Endometrial microvascular endothelial cells (primary cell): Measurements from ENCODE around the gene NLRP8. TPM values are rescaled to one million over a fixed set of nuclear protein-coding genes. Genes with fewer than 3 reads are reported as not detected.
"Not testable (repeated sequence)": the region's sequence is repeated elsewhere in the genome, so short reads cannot be mapped to it uniquely, and the experiment has no call there.

ENCODE experiments used
- in situ Hi-C: cut with HindIII; loops from 2 replicates; pipeline ENCODE4 v1.10.0; 2017; ENCODE audit warnings: low sequenced_read_pairs, low pct_unique_long_range_greater_than_20kb; ENCODE audit errors: inconsistent ontology term
- total RNA-seq: library from RNA; depleted of rRNA; stranded (reverse); fragments of >200 nt; gene quantifications from one replicate; pipeline ENCODE4 v1.2.3, GENCODE V29; 2015; ENCODE audit errors: inconsistent ontology term

Gene NLRP8
- total RNA-seq, 1 donor from 2014 or later, result not detected

DNA sequence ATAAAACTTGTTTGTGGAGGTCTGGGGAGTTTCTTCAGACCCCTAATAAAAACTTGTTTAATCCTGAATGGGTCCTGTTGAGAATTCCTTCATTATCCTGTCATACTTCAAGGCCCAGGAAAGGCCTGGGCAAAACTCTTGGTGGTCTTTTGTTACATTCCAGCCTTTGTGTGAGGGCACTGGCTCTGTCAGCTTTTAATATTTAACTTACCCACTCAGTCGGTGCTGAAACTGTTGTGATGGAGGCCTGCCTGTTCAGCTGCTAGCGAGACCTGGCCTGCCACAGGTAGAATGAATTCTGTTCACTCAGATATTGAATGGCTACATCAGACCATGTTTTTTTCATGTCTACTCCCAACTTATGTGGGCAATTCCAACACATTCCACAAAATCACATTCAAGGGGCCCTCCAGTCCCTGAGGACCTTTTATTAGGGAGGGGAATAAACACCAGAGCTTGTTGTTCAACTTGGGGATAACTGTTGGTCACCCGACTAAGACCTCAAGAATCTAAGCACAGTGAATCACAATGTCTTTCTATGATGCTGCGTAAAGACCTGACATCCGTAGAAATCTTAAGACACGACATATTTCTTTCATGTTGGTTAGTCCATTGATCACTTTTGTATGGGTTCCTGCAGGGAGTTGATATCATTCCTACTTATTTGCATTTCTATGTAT lies 12.5 kb downstream of the NLRP8 start:
- in situ Hi-C loops, result no loop called here

- in situ Hi-C loops, result no loop called here
Observed at GRCh38 chr19:55962186-55962585, 14.6 kb downstream of the NLRP8 start.

DNA sequence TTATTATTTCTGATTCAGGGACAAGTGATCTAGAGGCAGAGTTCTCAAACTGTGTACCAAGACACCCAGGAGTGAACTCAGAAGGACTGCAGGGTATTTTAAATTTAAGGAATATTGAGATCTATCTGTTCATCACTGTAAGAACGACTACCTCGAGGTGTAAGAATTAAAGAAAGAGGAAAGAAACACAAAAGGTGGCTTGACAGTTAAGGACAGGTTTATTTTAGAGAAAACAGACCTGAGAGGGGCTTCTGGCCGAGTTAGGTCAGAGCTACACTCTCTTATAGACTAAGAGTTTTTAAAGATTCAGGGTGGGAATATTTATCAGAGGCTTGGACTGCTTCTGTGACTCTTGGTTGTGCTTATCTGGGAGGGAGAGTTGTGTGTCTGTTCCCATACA lies 26.4 kb downstream of the NLRP8 start:
- in situ Hi-C loops, result no loop called here

DNA sequence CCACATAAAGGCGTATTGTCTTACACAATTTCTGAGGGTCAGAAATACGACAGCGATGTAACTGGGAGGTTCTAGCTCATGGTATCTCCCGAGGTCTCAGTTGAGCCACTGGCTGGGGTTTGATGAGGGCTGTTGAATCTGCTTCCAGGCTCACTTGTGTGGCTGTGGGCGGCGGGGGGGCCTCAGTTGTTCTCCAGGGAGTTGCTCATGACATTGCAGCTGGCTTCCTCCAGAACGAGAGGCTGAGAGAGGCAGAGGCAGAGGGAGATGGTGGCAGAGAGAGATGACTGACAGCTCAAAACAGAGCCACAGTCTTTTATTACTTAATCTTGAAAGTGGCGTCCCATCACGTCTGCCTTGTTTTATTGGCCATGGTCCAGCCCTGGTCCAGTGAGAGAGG lies 32.8 kb downstream of the NLRP8 start:
- in situ Hi-C loops, result no loop called here

DNA sequence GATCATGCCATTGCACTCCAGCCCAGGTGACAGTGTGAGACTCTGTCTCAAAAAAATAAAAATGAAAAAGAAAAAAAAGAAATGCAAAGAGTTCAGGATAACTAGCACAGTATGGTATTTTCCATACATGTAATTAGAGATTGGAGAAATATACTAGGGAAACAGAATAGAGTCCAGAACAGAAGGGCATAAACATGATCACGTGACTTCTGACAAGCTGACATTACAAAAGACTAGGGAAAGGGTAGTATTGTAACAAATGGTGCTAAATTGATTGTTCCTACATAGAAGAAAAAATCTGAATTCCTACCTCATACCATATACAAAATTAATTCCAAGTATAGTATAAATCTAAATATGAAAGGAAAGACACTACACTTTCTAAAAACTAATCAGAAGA lies 37.6 kb downstream of the NLRP8 start:
- in situ Hi-C loops, result no loop called here

DNA sequence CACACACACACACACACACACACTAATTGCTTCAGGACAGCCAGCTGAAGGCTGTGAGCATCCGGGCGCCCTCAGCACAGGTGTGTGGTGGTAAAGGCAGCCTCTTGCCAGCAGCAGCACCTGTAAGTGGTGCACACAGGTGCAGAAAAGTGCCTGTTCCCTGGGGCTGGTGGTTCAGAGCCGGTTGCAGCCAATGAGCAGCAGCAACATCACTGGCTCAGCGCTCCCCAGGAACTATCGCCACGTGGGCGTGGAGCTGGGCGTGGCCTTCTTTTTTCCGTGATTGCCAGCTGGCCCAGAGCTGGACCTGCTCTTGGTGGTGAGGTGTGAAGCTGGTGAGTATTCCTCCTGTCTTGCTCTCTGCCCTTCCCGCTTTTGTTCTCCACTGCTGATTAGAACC lies 38.9 kb downstream of the NLRP8 start, which contains the start of gene NLRP5:
NLRP5 (plus strand) TSS at position 289 of the 400 bp plus-strand sequence.
- in situ Hi-C loops, result no loop called here

DNA sequence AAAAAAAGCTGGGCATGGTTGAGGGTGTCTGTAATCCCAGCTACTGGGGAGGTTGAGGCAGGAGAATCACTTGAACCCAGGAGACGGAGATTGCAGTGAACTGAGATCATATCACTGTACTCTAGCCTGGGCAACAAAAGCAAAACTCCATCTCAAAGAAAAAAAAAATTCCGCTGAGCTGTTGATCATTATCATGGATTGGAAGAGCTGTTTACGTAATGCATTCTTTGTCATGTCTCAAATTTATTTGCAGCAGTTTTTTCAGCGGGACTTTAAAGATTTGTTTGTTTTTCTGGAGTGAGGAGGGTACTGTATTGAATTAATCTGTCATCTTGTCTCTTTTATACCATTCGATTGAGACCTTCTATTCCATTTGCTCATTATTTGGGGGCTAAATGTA lies 43.2 kb downstream of the NLRP8 start:
- in situ Hi-C loops, result no loop called here

DNA sequence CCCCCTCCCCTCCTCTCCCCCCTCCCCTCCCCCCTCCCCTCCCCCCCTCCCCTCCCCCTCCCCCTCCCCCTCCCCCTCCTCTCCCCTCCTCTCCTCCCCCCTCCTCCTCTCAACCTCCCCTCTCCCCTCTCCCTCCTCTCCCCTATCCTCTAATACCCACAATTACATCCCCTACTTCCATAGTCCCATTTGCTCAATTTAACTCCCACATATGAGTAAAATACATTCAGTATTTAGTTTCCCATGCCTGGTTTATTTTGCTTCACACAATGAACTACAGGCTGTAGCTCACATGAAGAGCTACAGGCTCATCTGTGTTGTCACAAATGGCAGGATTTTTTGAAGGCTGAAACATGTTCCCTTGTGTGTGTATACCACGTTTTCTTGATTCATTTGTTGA lies 45.9 kb downstream of the NLRP8 start:
- in situ Hi-C loops, result no loop called here

- in situ Hi-C loops, result no loop called here
Observed at GRCh38 chr19:56014765-56015164, 67.1 kb downstream of the NLRP8 start.

DNA sequence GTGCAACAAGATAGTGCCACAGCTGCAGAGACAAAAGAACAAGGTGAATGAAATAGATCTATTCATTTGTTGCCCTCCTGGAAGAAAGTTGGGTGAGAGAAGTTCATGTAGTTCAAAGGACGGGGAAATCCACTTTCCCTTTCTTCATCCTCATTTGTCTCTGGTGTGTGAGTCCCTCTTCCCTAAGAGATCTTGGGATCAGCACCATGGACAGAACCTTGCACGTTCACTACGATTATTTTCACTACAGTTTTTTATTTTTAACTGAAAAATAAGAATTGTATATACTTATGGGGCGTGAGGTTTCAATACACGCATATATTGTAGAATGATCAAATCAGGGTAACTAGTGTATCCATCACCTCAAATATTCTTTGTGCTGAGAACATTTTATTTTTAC lies 68.1 kb downstream of the NLRP8 start:
- in situ Hi-C loops, result no loop called here

DNA sequence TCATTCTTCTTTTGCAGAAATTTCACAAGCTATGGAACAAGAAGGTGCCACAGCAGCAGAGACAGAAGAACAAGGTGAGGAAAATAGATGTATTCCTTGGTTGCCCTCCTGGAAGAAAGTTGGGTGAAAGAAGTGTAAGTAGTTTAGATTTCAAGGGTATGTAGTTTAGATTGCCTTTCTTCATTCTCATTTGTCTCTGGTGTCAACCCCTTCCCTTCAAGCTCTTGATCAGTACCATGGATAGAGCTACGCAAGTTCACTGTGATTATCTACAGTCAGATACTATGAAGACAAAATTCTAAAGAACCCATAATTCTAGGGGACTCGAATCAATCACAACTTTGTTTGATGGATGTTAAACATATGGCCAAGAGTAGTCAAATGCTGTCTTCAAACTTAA lies 71.7 kb downstream of the NLRP8 start:
- in situ Hi-C loops, result not testable (repeated sequence)

DNA sequence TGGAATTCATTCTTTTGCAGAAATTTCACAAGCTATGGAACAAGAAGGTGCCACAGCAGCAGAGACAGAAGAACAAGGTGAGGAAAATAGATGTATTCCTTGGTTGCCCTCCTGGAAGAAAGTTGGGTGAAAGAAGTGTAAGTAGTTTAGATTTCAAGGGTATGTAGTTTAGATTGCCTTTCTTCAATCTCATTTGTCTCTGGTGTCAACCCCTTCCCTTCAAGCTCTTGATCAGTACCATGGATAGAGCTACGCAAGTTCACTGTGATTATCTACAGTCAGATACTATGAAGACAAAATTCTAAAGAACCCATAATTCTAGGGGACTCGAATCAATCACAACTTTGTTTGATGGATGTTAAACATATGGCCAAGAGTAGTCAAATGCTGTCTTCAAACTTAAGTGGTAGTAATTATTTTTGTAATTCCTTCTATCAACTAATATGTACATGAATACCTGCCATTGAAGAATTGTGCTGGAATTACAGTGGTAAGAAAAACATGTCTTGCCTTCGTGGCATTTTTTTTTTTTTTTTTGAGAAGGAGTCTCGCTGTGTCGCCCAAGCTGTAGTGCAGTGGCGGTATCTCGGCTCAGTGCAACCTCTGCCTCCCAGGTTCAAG lies 72.8 kb downstream of the NLRP8 start:
- in situ Hi-C loops, result not testable (repeated sequence)

- in situ Hi-C loops, result no loop called here
Observed at GRCh38 chr19:56026769-56027168, 79.1 kb downstream of the NLRP8 start.

Other genes starting within 250 kb of the NLRP8 start
- not detected for gene NLRP9, start 209.4 kb upstream of the NLRP8 start, total RNA-seq
- gene RFPL4A, start 188.7 kb upstream of the NLRP8 start, total RNA-seq, result not detected
- gene RFPL4AL1, start 178.7 kb upstream of the NLRP8 start, total RNA-seq, result not detected
- gene NLRP11, start 115.8 kb upstream of the NLRP8 start, total RNA-seq, result not detected
- gene NLRP4, start 111.3 kb upstream of the NLRP8 start, total RNA-seq, result not detected
- not detected for gene NLRP13, start 15.5 kb upstream of the NLRP8 start, total RNA-seq
- not detected for gene NLRP5, start 38.9 kb downstream of the NLRP8 start, total RNA-seq
- 15.5 TPM for gene ZNF787, start 173.5 kb downstream of the NLRP8 start, total RNA-seq
- 17.7 TPM for gene ZNF444, start 193.5 kb downstream of the NLRP8 start, total RNA-seq
- not detected for gene GALP, start 228.2 kb downstream of the NLRP8 start, total RNA-seq
- gene ZSCAN5B, start 250.0 kb downstream of the NLRP8 start, total RNA-seq, result not detected